Esophagus muscularis mucosa (tissue), 4 donors: ENCODE data around the gene KLF16. TPM values are rescaled to one million over a fixed set of nuclear protein-coding genes. Genes with fewer than 3 reads are reported as not detected.
"Not testable (repeated sequence)": the region's sequence is repeated elsewhere in the genome, so short reads cannot be mapped to it uniquely, and the experiment has no call there.

Source experiments
- DNase-seq: peaks from one replicate; pipeline ENCODE4 v3.0.0-alpha.2; 2017; ENCODE audit errors: extremely low spot score
- H3K27ac ChIP-seq, 4 donors: fragments of 200-600 bp; sonication (generic); replicated peaks in 1 of 4; 1 replicate in 3 of 4; 2 replicates in 1 of 4; pipeline ENCODE4 v1.5.1; 2016 to 2019; ENCODE audit warnings: mild to moderate bottlenecking in 1 of 4
- H3K27me3 ChIP-seq, 4 donors: fragments of 200-600 bp; sonication (generic); one replicate each; pipeline versions ENCODE4 v1.5.1 to v1.6.0; 2016 to 2019
- H3K36me3 ChIP-seq, 4 donors: fragments of 200-600 bp; sonication (generic); one replicate each; pipeline ENCODE4 v1.5.1; 2016 to 2019
- H3K4me1 ChIP-seq, 4 donors: fragments of 200-600 bp; sonication (generic); one replicate each; pipeline ENCODE4 v1.5.1; 2016 to 2019
- H3K4me3 ChIP-seq, 4 donors: fragments of 200-600 bp; sonication (generic); 1 replicate in 2 of 4; 2 replicates in 2 of 4; pipeline ENCODE4 v1.5.1; 2016 to 2019; ENCODE audit warnings: mild to moderate bottlenecking in 4 of 4, moderate library complexity in 1 of 4
- H3K9me3 ChIP-seq, 4 donors: fragments of 200-600 bp; sonication (generic); 1 replicate in 3 of 4; 2 replicates in 1 of 4; pipeline ENCODE4 v1.5.1; 2016 to 2019
- CTCF ChIP-seq, 3 experiments: fragments of 200-600 bp in 2 of 3; fragments of 450-650 bp in 1 of 3; sonication (generic) in 2 of 3; IDR thresholded peaks; one replicate each; pipeline ENCODE4 v1.5.1; 2017 to 2019; ENCODE audit warnings: antibody characterized with exemption in 3 of 3, mild to moderate bottlenecking in 2 of 3, moderate library complexity in 1 of 3
- EP300 ChIP-seq: sonication (generic); formaldehyde crosslinking; IDR thresholded peaks from one replicate; pipeline ENCODE4 v1.6.1; 2017; ENCODE audit warnings: antibody characterized with exemption
- POLR2A ChIP-seq: fragments of 450-650 bp; IDR thresholded peaks from one replicate; pipeline ENCODE4 v1.6.1; 2017; ENCODE audit warnings: antibody characterized with exemption, moderate library complexity, mild to moderate bottlenecking, low read depth
- POLR2AphosphoS5 ChIP-seq, 2 donors: sonication (generic); formaldehyde crosslinking; IDR thresholded peaks; one replicate each; pipeline ENCODE4 v1.6.1; 2017; ENCODE audit warnings: antibody characterized with exemption in 2 of 2
- WGBS: methylation state at CpG from one replicate; pipeline ENCODE4 v1.1.5; 2018; 5-methylcytosine and 5-hydroxymethylcytosine counted together
- intact Hi-C: fragments of 100-400 bp; cut with DNase I; formaldehyde crosslinking; loops from one replicate; pipeline ENCODE4 v1.15.1; 2023
- total RNA-seq, 4 donors: library from RNA; depleted of rRNA; stranded (reverse); fragments of >200 nt; gene quantifications; one replicate each; pipeline versions ENCODE4 v1.1.0 to v1.2.1, GENCODE V29; 2016

KLF16 gene
- total RNA-seq, 4 donors from 2014 or later, result 2.5 to 10.8 (median 8.5) TPM

DNA sequence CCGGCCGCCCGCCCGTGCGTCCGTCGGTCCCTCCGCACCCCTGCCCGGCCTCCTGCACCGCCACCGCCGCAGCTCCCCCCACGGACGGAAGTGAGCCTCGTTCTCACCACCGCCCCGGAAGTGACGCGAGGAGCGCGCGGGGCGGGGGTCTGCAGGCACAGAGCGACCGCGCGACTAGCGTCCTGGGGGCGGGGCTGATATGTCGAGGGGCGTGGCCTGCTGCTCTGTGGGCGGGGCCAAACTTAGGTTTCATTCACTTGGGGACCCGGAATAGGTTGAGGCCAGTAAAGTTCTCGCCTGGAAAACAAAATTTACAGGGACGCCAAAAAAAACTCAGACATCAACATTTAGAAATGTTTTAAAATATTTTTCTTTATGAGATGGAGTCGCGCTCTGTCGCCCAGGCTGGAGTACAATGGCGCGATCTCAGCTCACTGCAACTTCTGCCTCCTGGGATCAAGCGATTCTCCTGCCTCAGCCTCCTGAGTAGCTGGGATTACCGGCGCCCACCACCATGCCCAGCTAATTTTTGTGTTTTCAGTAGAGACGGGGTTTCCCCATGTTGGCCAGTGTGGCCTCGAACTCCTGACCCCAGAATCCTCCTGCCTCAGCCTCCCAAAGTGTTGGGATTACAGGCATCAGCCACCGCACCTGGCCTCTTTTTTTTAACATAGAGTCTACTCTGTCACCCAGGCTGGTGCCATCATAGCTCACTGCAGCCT lies 22.2 kb upstream of the KLF16 start, which contains the start of gene ABHD17A:
Gene ABHD17A, minus strand, starts transcription at position 99 of the 722 bp plus-strand sequence. CDS start 3,930 bp downstream, outside the sequence.
- Histone ChIP-seq H3K4me3 (peak within 1 kb of the TSS; percentile 65 to 88 (median 72)), H3K27ac (peak within 1 kb of the TSS; percentile 75 to 91 (median 86)), H3K4me1 (peaks cover 33 to 50% (median 44%) of the 10 kb centered on the region in 4 donors)
- 41% methylated on average over 23 of the region's 46 CpGs for WGBS
- peak; percentile 94 to 96 for TF ChIP-seq POLR2AphosphoS5 (IDR thresholded peaks at IDR 0.05)
- TF ChIP-seq POLR2A, result peak; percentile 15
- H3K9me3 ChIP-seq, H3K36me3 ChIP-seq, H3K27me3 ChIP-seq, intact Hi-C loops: not testable (repeated sequence)
- peak; percentile 99 for DNase-seq

DNA sequence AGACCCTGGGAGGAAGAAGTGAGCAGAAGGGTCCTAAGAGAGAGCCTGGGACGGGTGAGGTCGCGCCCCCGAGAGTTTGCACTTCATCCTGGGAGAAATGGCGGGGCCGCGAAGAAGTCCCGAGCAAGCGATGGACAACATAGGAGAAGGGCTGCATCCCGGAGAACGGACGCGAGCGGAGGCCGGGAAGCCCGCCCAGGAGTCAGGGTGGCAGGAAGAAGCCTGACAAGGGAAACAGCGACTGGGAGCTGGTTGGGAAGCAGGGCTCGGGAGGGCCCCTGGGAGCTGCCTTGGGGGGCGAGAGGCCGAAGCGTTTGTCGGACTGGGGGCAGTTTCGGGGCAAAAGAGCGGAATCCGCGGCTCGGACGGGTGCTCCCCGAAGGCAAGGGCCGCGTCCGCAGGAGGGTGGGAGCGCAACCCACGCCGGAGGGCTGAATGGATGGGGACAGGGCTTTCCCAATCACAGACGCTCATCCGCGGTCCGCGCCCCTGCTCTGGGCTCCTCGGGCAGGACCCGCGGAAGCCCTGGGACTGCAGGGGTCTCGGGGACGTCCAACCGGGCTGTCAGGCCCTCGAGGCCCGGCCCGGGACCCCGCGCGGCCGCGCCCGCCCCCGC lies 21.4 kb upstream of the KLF16 start:
- H3K27me3 ChIP-seq, result no peaks in the 10 kb centered on the region
- H3K36me3 ChIP-seq, result peaks cover 0 to 16% (median 10%) of the 10 kb centered on the region in 4 donors
- peak overlapping the region; percentile 65 to 88 (median 72) for H3K4me3 ChIP-seq
- intact Hi-C loops, result no loop called here
- TF ChIP-seq CTCF (IDR thresholded peaks at IDR 0.05), result no peak
- no peaks in the 10 kb centered on the region for H3K9me3 ChIP-seq
- H3K27ac ChIP-seq, result peak overlapping the region; percentile 75 to 91 (median 86)
- WGBS, result under 1% methylated on average over 26 of the region's 56 CpGs
- DNase-seq, result no peak
- H3K4me1 ChIP-seq, result peaks cover 40 to 57% (median 51%) of the 10 kb centered on the region in 4 donors

DNA sequence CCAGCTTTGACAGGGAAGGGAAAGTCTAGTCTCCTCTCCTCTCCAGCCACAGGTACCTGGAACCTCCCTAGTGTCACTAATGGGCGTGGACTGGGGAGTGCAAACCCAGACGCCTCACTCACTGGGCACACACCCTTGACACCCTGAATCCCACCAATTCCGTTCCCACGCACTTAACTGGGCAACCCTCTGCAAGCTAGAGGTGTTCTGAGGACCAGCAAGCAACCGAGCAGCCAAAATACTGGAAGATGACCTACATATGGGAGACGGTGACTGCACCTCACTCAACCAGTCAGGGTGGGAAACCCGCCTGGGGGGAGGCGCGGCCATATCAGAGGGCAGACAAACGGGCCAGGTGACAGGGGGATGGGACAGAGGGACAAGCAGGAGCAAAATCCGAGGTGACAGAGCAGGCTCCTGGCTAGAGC lies 20.9 kb upstream of the KLF16 start:
- Histone ChIP-seq H3K4me3 (peak overlapping the region; percentile 65 to 88 (median 72)), H3K27ac (peak overlapping the region; percentile 75 to 91 (median 86)), H3K27me3 (no peaks in the 10 kb centered on the region), H3K4me1 (peaks cover 40 to 58% (median 51%) of the 10 kb centered on the region in 4 donors), H3K9me3 (no peaks in the 10 kb centered on the region), H3K36me3 (peaks cover 0 to 18% (median 11%) of the 10 kb centered on the region in 4 donors)
- intact Hi-C loops, result no loop called here
- WGBS, result 0% methylated on average over 6 of the region's 11 CpGs
- DNase-seq, result no peak
- no peak for TF ChIP-seq POLR2A
- TF ChIP-seq POLR2AphosphoS5 (IDR thresholded peaks at IDR 0.05), result no peak
- TF ChIP-seq EP300, result no peak
- no peak for TF ChIP-seq CTCF (IDR thresholded peaks at IDR 0.05)

DNA sequence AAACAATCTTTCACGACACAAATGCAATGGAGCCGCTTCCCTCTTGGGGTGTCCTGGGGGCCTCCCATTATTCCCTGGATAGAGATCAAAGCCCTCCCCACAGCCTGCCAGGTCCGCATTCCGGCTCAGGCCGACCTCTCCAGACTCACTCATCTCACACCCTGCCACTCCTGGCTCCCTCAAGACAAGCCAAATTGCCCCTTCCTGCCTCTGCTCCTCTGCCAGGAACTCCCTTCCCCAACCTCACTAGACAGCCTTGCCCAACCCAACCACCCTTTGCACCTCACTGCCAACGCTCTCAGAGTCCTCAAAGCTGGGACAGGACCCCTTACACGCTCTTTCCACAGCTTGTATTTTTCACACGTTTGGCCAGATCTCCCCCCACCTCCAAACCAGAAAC lies 20.4 kb upstream of the KLF16 start:
- H3K27ac ChIP-seq, result peak overlapping the region; percentile 75 to 91 (median 86)
- peaks cover 40 to 58% (median 51%) of the 10 kb centered on the region in 4 donors for H3K4me1 ChIP-seq
- intact Hi-C loops, result no loop called here
- H3K27me3 ChIP-seq, result no peaks in the 10 kb centered on the region
- peak overlapping the region; percentile 65 to 88 (median 72) for H3K4me3 ChIP-seq
- H3K9me3 ChIP-seq, result no peaks in the 10 kb centered on the region
- DNase-seq, result no peak
- H3K36me3 ChIP-seq, result peaks cover 0 to 20% (median 13%) of the 10 kb centered on the region in 4 donors
- 19% methylated on average over 8 of the region's 8 CpGs for WGBS
- TF ChIP-seq POLR2A, result no peak
- no peak for TF ChIP-seq POLR2AphosphoS5 (IDR thresholded peaks at IDR 0.05)
- TF ChIP-seq EP300, result no peak
- TF ChIP-seq CTCF (IDR thresholded peaks at IDR 0.05), result no peak
